ENCODE data around the gene BANF2. TPM values are rescaled to one million over a fixed set of nuclear protein-coding genes. Genes with fewer than 3 reads are reported as not detected.
A peak's percentile ranks its signal among the peaks of the same experiment; 100 is the strongest.

BANF2 gene
- total and polyA plus RNA-seq, 2 of the 13 experiments (the other 11 are each of a cell fraction or from before 2014, with no cell fraction given): 0.35 TPM; not detected in 1

GRCh38 chr20:17684077-17684888 lies 15.5 kb upstream of the BANF2 start (continued):
- TF ChIP-seq PAXIP1 (CRISPR knock-in tag; conservative IDR thresholded peaks at IDR 0.05) (peak; percentile 100), SRSF9 (IDR thresholded peaks at IDR 0.05; ENCODE audit: borderline replicate concordance, insufficient read depth, low read depth, low read length, poor library complexity, severe bottlenecking) (no peak), NFYC (CRISPR knock-in tag; IDR thresholded peaks at IDR 0.05) (peak; percentile 58; the same call in 1 of the 2 replicates), RFX5 (IDR thresholded peaks at IDR 0.05; ENCODE audit: low read depth, low read length) (no peak), ZNF850 (CRISPR knock-in tag; conservative IDR thresholded peaks at IDR 0.05) (peak; percentile 22; the same call in 1 of the 2 replicates), CEBPG (CRISPR knock-in tag; IDR thresholded peaks at IDR 0.05) (peak; percentile 79), PPARG (CRISPR knock-in tag; conservative IDR thresholded peaks at IDR 0.05) (peak; percentile 89), TAF15 (IDR thresholded peaks at IDR 0.05; ENCODE audit: low read depth, low read length, poor library complexity, severe bottlenecking) (no peak), CHD4 (IDR thresholded peaks at IDR 0.05; ENCODE audit: borderline replicate concordance, low read length) (no peak), SIN3B (IDR thresholded peaks at IDR 0.05; ENCODE audit: low read length) (no peak), ZNF260 (CRISPR knock-in tag; IDR thresholded peaks at IDR 0.05; ENCODE audit: borderline replicate concordance, low read depth) (no peak; the same call in 1 of the 2 replicates), GTF2F1 (IDR thresholded peaks at IDR 0.05; ENCODE audit: low read length) (no peak), ZNF83 (CRISPR knock-in tag; IDR thresholded peaks at IDR 0.05; ENCODE audit: borderline replicate concordance) (no peak), JARID2 (CRISPR knock-in tag; IDR thresholded peaks at IDR 0.05; ENCODE audit: insufficient replicate concordance) (peak; percentile 25), THRA (CRISPR knock-in tag; IDR thresholded peaks at IDR 0.05; ENCODE audit: borderline replicate concordance) (peak; percentile 92; the same call in 1 of the 2 replicates), ZNF431 (CRISPR knock-in tag; IDR thresholded peaks at IDR 0.05; ENCODE audit: borderline replicate concordance, low read depth) (peak; percentile 95; the same call in 1 of the 2 replicates), MIER2 (CRISPR knock-in tag; IDR thresholded peaks at IDR 0.05) (peak; percentile 70; the same call in 1 of the 2 replicates)
- TF ChIP-seq, protein P1, sequence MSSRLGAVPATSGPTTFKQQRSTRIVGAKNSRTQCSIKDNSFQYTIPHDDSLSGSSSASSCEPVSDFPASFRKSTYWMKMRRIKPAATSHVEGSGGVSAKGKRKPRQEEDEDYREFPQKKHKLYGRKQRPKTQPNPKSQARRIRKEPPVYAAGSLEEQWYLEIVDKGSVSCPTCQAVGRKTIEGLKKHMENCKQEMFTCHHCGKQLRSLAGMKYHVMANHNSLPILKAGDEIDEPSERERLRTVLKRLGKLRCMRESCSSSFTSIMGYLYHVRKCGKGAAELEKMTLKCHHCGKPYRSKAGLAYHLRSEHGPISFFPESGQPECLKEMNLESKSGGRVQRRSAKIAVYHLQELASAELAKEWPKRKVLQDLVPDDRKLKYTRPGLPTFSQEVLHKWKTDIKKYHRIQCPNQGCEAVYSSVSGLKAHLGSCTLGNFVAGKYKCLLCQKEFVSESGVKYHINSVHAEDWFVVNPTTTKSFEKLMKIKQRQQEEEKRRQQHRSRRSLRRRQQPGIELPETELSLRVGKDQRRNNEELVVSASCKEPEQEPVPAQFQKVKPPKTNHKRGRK (CRISPR knock-in tag; IDR thresholded peaks at IDR 0.05): no peak
- TF ChIP-seq, protein P2, sequence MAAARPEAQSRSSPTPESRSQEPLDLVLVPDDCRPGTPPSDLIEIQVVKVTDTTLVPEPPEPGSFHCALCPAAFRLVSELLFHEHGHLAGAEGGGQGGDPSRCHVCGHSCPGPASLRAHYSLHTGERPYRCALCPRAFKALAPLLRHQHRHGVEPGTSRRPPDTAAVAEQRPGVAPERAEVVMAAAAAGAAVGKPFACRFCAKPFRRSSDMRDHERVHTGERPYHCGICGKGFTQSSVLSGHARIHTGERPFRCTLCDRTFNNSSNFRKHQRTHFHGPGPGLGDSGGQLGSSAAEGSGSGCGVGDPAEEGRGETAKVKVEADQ (CRISPR knock-in tag; IDR thresholded peaks at IDR 0.05; ENCODE audit: borderline replicate concordance): no peak
- TF ChIP-seq, protein P3, sequence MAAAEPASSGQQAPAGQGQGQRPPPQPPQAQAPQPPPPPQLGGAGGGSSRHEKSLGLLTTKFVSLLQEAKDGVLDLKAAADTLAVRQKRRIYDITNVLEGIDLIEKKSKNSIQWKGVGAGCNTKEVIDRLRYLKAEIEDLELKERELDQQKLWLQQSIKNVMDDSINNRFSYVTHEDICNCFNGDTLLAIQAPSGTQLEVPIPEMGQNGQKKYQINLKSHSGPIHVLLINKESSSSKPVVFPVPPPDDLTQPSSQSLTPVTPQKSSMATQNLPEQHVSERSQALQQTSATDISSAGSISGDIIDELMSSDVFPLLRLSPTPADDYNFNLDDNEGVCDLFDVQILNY (CRISPR knock-in tag; conservative IDR thresholded peaks at IDR 0.05): no peak; the same call in 1 of the 2 replicates

Data from HepG2 (cell line).